ENCODE results near the gene CAPN10.

The CAPN10 gene

GRCh38 chr2:240597419-240598181 is 11.1 kb downstream of the CAPN10 start:
- Histone ChIP-seq H3K9me3 (replicated peaks in 1 of 2; ENCODE audit: control insufficient read depth in 2 of 2, insufficient read depth in 1 of 2, low read depth in 1 of 2, low read length in 2 of 2) (no peaks in the 10 kb centered on the region), H3K4me3 (ENCODE audit: low read length in 2 of 2) (no peak overlapping the region), H2AK5ac (ENCODE audit: low read depth, low read length) (no peak overlapping the region), H3K27ac (replicated peaks; ENCODE audit: low read length) (no peak overlapping the region), H2BK120ac (ENCODE audit: low read depth, low read length) (no peak overlapping the region), H2BK15ac (ENCODE audit: low read length) (no peak overlapping the region), H3K36me3 (replicated peaks in 1 of 2; ENCODE audit: control insufficient read depth in 2 of 2, insufficient read depth in 2 of 2, low read length in 2 of 2) (peaks cover 18 to 52% of the 10 kb centered on the region in 2 donors), H3K27me3 (ENCODE audit: control insufficient read depth in 3 of 3, insufficient read depth in 3 of 3, low read depth in 1 of 3, low read length in 3 of 3) (no peaks in the 10 kb centered on the region), H3K4ac (ENCODE audit: low read length) (no peak overlapping the region), H3K23ac (ENCODE audit: low read depth, low read length, poor library complexity) (no peak overlapping the region), H3K79me1 (ENCODE audit: low read depth, low read length) (peaks cover 9% of the 10 kb centered on the region), H4K91ac (ENCODE audit: low read depth, low read length, poor library complexity) (no peak overlapping the region), H4K8ac (ENCODE audit: low read depth, low read length) (no peak overlapping the region), H3K18ac (ENCODE audit: low read length) (no peak overlapping the region), H3K9ac (ENCODE audit: low read depth, low read length, poor library complexity) (no peak overlapping the region), H3K4me2 (ENCODE audit: insufficient read depth, low read length, poor library complexity, severe bottlenecking) (no peak overlapping the region), H2AFZ (ENCODE audit: low read length) (no peak overlapping the region), H2BK12ac (ENCODE audit: low read length) (no peak overlapping the region), H2BK5ac (ENCODE audit: low read length) (no peak overlapping the region), H3K14ac (ENCODE audit: low read length) (no peak overlapping the region), H3K4me1 (ENCODE audit: control insufficient read depth in 2 of 2, insufficient read depth in 1 of 2, low read depth in 1 of 2, low read length in 2 of 2) (no peaks in the 10 kb centered on the region)
- WGBS, 2 donors (ENCODE audit: extremely low coverage in 2 of 2, insufficient read length in 2 of 2, insufficient replicate concordance in 1 of 2) = no CpG with 5 or more reads among the region's 22 CpGs
- DNase-seq (ENCODE audit: low spot score) = no peak

- Histone ChIP-seq H3K4ac (ENCODE audit: low read length) (no peak overlapping the region), H2BK120ac (ENCODE audit: low read depth, low read length) (no peak overlapping the region), H2BK15ac (ENCODE audit: low read length) (no peak overlapping the region), H2AK5ac (ENCODE audit: low read depth, low read length) (no peak overlapping the region), H3K14ac (ENCODE audit: low read length) (no peak overlapping the region), H3K23ac (ENCODE audit: low read depth, low read length, poor library complexity) (no peak overlapping the region), H4K91ac (ENCODE audit: low read depth, low read length, poor library complexity) (no peak overlapping the region), H3K27me3 (ENCODE audit: control insufficient read depth in 3 of 3, insufficient read depth in 3 of 3, low read depth in 1 of 3, low read length in 3 of 3) (no peaks in the 10 kb centered on the region), H3K79me1 (ENCODE audit: low read depth, low read length) (peaks cover 9% of the 10 kb centered on the region), H3K18ac (ENCODE audit: low read length) (no peak overlapping the region), H4K8ac (ENCODE audit: low read depth, low read length) (no peak overlapping the region), H3K36me3 (replicated peaks in 1 of 2; ENCODE audit: control insufficient read depth in 2 of 2, insufficient read depth in 2 of 2, low read length in 2 of 2) (peaks cover 20 to 46% of the 10 kb centered on the region in 2 donors), H2BK12ac (ENCODE audit: low read length) (no peak overlapping the region), H3K27ac (replicated peaks; ENCODE audit: low read length) (no peak overlapping the region), H3K4me2 (ENCODE audit: insufficient read depth, low read length, poor library complexity, severe bottlenecking) (no peak overlapping the region), H2AFZ (ENCODE audit: low read length) (no peak overlapping the region), H2BK5ac (ENCODE audit: low read length) (no peak overlapping the region), H3K4me3 (ENCODE audit: low read length in 2 of 2) (no peak overlapping the region), H3K9ac (ENCODE audit: low read depth, low read length, poor library complexity) (no peak overlapping the region), H3K9me3 (replicated peaks in 1 of 2; ENCODE audit: control insufficient read depth in 2 of 2, insufficient read depth in 1 of 2, low read depth in 1 of 2, low read length in 2 of 2) (no peaks in the 10 kb centered on the region), H3K4me1 (ENCODE audit: control insufficient read depth in 2 of 2, insufficient read depth in 1 of 2, low read depth in 1 of 2, low read length in 2 of 2) (no peaks in the 10 kb centered on the region)
- no peak for DNase-seq (ENCODE audit: low spot score)
- no CpG with 5 or more reads among the region's 17 CpGs for WGBS, 2 donors (ENCODE audit: extremely low coverage in 2 of 2, insufficient read length in 2 of 2, insufficient replicate concordance in 1 of 2)
Measured at GRCh38 chr2:240598311-240598911, 11.9 kb downstream of the CAPN10 start.

GRCh38 chr2:240599141-240599583 is 12.6 kb downstream of the CAPN10 start:
- DNase-seq (ENCODE audit: low spot score) = no peak
- Histone ChIP-seq H3K36me3 (replicated peaks in 1 of 2; ENCODE audit: control insufficient read depth in 2 of 2, insufficient read depth in 2 of 2, low read length in 2 of 2) (peaks cover 20 to 39% of the 10 kb centered on the region in 2 donors), H3K27ac (replicated peaks; ENCODE audit: low read length) (no peak overlapping the region), H3K4me3 (ENCODE audit: low read length in 2 of 2) (no peak overlapping the region), H2BK15ac (ENCODE audit: low read length) (no peak overlapping the region), H3K14ac (ENCODE audit: low read length) (no peak overlapping the region), H4K8ac (ENCODE audit: low read depth, low read length) (no peak overlapping the region), H2BK120ac (ENCODE audit: low read depth, low read length) (no peak overlapping the region), H4K91ac (ENCODE audit: low read depth, low read length, poor library complexity) (no peak overlapping the region), H3K9me3 (replicated peaks in 1 of 2; ENCODE audit: control insufficient read depth in 2 of 2, insufficient read depth in 1 of 2, low read depth in 1 of 2, low read length in 2 of 2) (no peaks in the 10 kb centered on the region), H2AFZ (ENCODE audit: low read length) (no peak overlapping the region), H2AK5ac (ENCODE audit: low read depth, low read length) (no peak overlapping the region), H3K27me3 (ENCODE audit: control insufficient read depth in 3 of 3, insufficient read depth in 3 of 3, low read depth in 1 of 3, low read length in 3 of 3) (no peaks in the 10 kb centered on the region), H2BK5ac (ENCODE audit: low read length) (no peak overlapping the region), H3K79me1 (ENCODE audit: low read depth, low read length) (peaks cover 9% of the 10 kb centered on the region), H3K9ac (ENCODE audit: low read depth, low read length, poor library complexity) (no peak overlapping the region), H3K18ac (ENCODE audit: low read length) (no peak overlapping the region), H3K4ac (ENCODE audit: low read length) (no peak overlapping the region), H3K23ac (ENCODE audit: low read depth, low read length, poor library complexity) (no peak overlapping the region), H2BK12ac (ENCODE audit: low read length) (no peak overlapping the region), H3K4me1 (ENCODE audit: control insufficient read depth in 2 of 2, insufficient read depth in 1 of 2, low read depth in 1 of 2, low read length in 2 of 2) (no peaks in the 10 kb centered on the region), H3K4me2 (ENCODE audit: insufficient read depth, low read length, poor library complexity, severe bottlenecking) (no peak overlapping the region)
- no CpG with 5 or more reads among the region's 11 CpGs for WGBS, 2 donors (ENCODE audit: extremely low coverage in 2 of 2, insufficient read length in 2 of 2, insufficient replicate concordance in 1 of 2)

GRCh38 chr2:240600451-240600961 is 14.0 kb downstream of the CAPN10 start:
- H3K27me3 ChIP-seq (ENCODE audit: control insufficient read depth in 3 of 3, insufficient read depth in 3 of 3, low read depth in 1 of 3, low read length in 3 of 3) = no peaks in the 10 kb centered on the region
- peaks cover 20 to 32% of the 10 kb centered on the region in 2 donors for H3K36me3 ChIP-seq (replicated peaks in 1 of 2; ENCODE audit: control insufficient read depth in 2 of 2, insufficient read depth in 2 of 2, low read length in 2 of 2)
- no CpG with 5 or more reads among the region's 16 CpGs for WGBS, 2 donors (ENCODE audit: extremely low coverage in 2 of 2, insufficient read length in 2 of 2, insufficient replicate concordance in 1 of 2)
- H3K23ac ChIP-seq (ENCODE audit: low read depth, low read length, poor library complexity) = no peak overlapping the region
- no peak overlapping the region for H3K9ac ChIP-seq (ENCODE audit: low read depth, low read length, poor library complexity)
- no peak overlapping the region for H2BK15ac ChIP-seq (ENCODE audit: low read length)
- H2AK5ac ChIP-seq (ENCODE audit: low read depth, low read length) = no peak overlapping the region
- H2AFZ ChIP-seq (ENCODE audit: low read length) = no peak overlapping the region
- no peak overlapping the region for H3K27ac ChIP-seq (replicated peaks; ENCODE audit: low read length)
- no peak for DNase-seq (ENCODE audit: low spot score)
- no peak overlapping the region for H4K91ac ChIP-seq (ENCODE audit: low read depth, low read length, poor library complexity)
- no peak overlapping the region for H3K4me3 ChIP-seq (ENCODE audit: low read length in 2 of 2)
- no peak overlapping the region for H3K18ac ChIP-seq (ENCODE audit: low read length)
- H2BK120ac ChIP-seq (ENCODE audit: low read depth, low read length) = no peak overlapping the region
- H3K4ac ChIP-seq (ENCODE audit: low read length) = no peak overlapping the region
- H2BK5ac ChIP-seq (ENCODE audit: low read length) = no peak overlapping the region
- H3K4me1 ChIP-seq (ENCODE audit: control insufficient read depth in 2 of 2, insufficient read depth in 1 of 2, low read depth in 1 of 2, low read length in 2 of 2) = no peaks in the 10 kb centered on the region
- H3K9me3 ChIP-seq (replicated peaks in 1 of 2; ENCODE audit: control insufficient read depth in 2 of 2, insufficient read depth in 1 of 2, low read depth in 1 of 2, low read length in 2 of 2) = no peaks in the 10 kb centered on the region
- no peak overlapping the region for H3K4me2 ChIP-seq (ENCODE audit: insufficient read depth, low read length, poor library complexity, severe bottlenecking)
- H2BK12ac ChIP-seq (ENCODE audit: low read length) = no peak overlapping the region
- H3K14ac ChIP-seq (ENCODE audit: low read length) = no peak overlapping the region
- peaks cover 9% of the 10 kb centered on the region for H3K79me1 ChIP-seq (ENCODE audit: low read depth, low read length)
- no peak overlapping the region for H4K8ac ChIP-seq (ENCODE audit: low read depth, low read length)

All from neuronal stem cell (in vitro differentiated cells).